IPS DF 4.7 (cell line): Measurements from ENCODE around the gene PIGQ.

Experiments
- DNase-seq: peaks from one replicate; pipeline ENCODE4 v3.0.0-alpha.2; 2013; ENCODE audit warnings: low spot score; ENCODE audit errors: extremely low read depth

PIGQ gene

GRCh38 chr16:569445-570254, at the start of gene PIGQ:
TSS of gene PIGQ (plus strand) at chr16:569968. CDS start at chr16:574075, 4,107 bp downstream.
- DNase-seq = no peak

GRCh38 chr16:520847-521246, 48.9 kb upstream of the PIGQ start:
- DNase-seq = no peak

GRCh38 chr16:521381-522210, 48.2 kb upstream of the PIGQ start:
- DNase-seq = no peak

GRCh38 chr16:522320-523096, 47.3 kb upstream of the PIGQ start:
- DNase-seq = no peak

GRCh38 chr16:523097-523741, 46.5 kb upstream of the PIGQ start:
- DNase-seq = no peak

- no peak for DNase-seq
Observed at GRCh38 chr16:524274-525040, 45.3 kb upstream of the PIGQ start.

GRCh38 chr16:525123-525519, 44.6 kb upstream of the PIGQ start:
- no peak for DNase-seq

- DNase-seq = no peak
Observed at GRCh38 chr16:525520-526180, 44.1 kb upstream of the PIGQ start.

GRCh38 chr16:526181-527014, 43.4 kb upstream of the PIGQ start:
- DNase-seq = no peak

- no peak for DNase-seq
Observed at GRCh38 chr16:527015-527903, 42.5 kb upstream of the PIGQ start, which contains the start of gene CAPN15. TSS of gene CAPN15 (plus strand) at chr16:527712. CDS start at chr16:546839, 19,127 bp downstream.

GRCh38 chr16:528111-529011, 41.4 kb upstream of the PIGQ start:
- DNase-seq = no peak

GRCh38 chr16:529012-529575, 40.7 kb upstream of the PIGQ start:
- DNase-seq = no peak

GRCh38 chr16:530111-530817, 39.5 kb upstream of the PIGQ start:
- DNase-seq = no peak

- no peak for DNase-seq
Observed at GRCh38 chr16:531494-532125, 38.2 kb upstream of the PIGQ start.

GRCh38 chr16:533391-534123, 36.2 kb upstream of the PIGQ start:
- no peak for DNase-seq
